ENCODE results near the gene KCNK4. TPM values are rescaled to one million over a fixed set of nuclear protein-coding genes. Genes with fewer than 3 reads are reported as not detected.

KCNK4 gene
- polyA plus RNA-seq, 1 donor (not counting 4 experiments of a cell fraction or from before 2014, with no cell fraction given): not detected

DNA sequence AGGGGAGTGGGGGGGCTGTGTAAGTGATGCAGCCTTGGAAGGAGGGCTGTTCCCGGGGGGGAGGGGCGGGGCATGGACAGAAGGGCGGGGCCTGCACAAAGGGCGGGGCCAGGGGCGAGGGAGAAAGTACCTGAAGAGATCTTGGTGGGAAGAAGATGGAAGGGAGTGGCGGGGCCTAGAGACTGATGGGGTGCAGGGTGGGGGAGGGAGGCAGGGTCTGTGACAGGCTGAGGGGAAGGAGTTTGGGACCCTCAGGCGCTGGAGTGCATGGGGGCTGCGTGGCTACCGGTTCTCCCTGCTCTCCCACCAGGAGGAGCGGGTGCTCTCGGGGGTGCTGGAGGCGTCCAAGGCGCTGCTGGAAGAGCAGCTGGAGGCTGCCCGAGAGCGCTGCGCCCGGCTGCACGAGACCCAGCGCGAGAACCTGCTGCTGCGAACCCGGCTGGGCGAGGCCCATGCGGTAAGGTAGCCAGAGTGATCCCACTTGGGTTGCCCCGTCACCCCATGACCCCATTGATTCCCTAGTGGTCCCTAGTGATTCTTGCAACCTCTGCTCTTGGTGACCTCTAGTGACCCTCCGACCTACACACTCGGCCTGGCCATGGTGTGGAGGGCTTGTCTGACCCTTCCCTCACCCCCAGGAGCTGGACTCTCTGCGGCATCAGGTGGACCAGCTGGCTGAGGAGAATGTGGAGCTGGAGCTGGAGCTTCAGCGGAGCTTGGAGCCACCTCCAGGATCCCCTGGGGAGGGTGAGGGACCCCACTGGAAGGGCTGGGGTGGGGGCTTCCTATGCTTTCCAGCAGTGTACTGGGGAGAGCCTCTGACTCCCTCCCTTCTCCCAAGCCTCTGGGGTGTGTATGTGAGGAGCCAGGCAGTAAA is 52.0 kb downstream of the KCNK4 start:
- Histone ChIP-seq H4K20me1 (ENCODE audit: control insufficient read depth, extremely low read depth, insufficient read depth, low read length) (no peaks in the 10 kb centered on the region), H3K9ac (ENCODE audit: control insufficient read depth, extremely low read depth, insufficient read depth, low read length) (no peak overlapping the region), H3K4me1 (ENCODE audit: control insufficient read depth, extremely low read depth, insufficient read depth, low read length) (peaks cover 23% of the 10 kb centered on the region), H3K9me1 (ENCODE audit: control insufficient read depth, extremely low read depth, insufficient read depth, low read length) (no peaks in the 10 kb centered on the region), H3K79me2 (ENCODE audit: control insufficient read depth, insufficient read depth, low read length) (no peaks in the 10 kb centered on the region), H3K27me3 (ENCODE audit: control insufficient read depth, extremely low read depth, insufficient read depth, low read length) (no peaks in the 10 kb centered on the region), H2AFZ (ENCODE audit: control insufficient read depth, low read length) (peak overlapping the region; percentile 26), H3K4me3 (ENCODE audit: control insufficient read depth in 2 of 3, extremely low read depth in 1 of 3, insufficient read depth in 2 of 3, low read depth in 1 of 3, low read length in 3 of 3) (peak overlapping the region in 1 of 3 experiments; percentile 34), H3K4me2 (ENCODE audit: control insufficient read depth, extremely low read depth, insufficient read depth, low read depth, low read length) (peak overlapping the region; percentile 39), H3K9me3 (ENCODE audit: control insufficient read depth, low read depth, low read length) (no peaks in the 10 kb centered on the region), H3K27ac (ENCODE audit: control insufficient read depth, insufficient read depth, low read length) (no peak overlapping the region), H3K36me3 (ENCODE audit: control insufficient read depth in 2 of 2, extremely low read depth in 1 of 2, insufficient read depth in 2 of 2, low read length in 2 of 2) (no peaks in the 10 kb centered on the region)
- dilution Hi-C loops (cut with MboI; ENCODE audit: extremely low pct_ligation_motif_present, low sequenced_read_pairs): no loop called here
- DNase-seq (ENCODE audit: low read depth, low spot score) (no peak), FAIRE-seq (no peak)
- no peak for TF ChIP-seq EZH2 (IDR thresholded peaks at IDR 0.05; ENCODE audit: low read length)

DNA sequence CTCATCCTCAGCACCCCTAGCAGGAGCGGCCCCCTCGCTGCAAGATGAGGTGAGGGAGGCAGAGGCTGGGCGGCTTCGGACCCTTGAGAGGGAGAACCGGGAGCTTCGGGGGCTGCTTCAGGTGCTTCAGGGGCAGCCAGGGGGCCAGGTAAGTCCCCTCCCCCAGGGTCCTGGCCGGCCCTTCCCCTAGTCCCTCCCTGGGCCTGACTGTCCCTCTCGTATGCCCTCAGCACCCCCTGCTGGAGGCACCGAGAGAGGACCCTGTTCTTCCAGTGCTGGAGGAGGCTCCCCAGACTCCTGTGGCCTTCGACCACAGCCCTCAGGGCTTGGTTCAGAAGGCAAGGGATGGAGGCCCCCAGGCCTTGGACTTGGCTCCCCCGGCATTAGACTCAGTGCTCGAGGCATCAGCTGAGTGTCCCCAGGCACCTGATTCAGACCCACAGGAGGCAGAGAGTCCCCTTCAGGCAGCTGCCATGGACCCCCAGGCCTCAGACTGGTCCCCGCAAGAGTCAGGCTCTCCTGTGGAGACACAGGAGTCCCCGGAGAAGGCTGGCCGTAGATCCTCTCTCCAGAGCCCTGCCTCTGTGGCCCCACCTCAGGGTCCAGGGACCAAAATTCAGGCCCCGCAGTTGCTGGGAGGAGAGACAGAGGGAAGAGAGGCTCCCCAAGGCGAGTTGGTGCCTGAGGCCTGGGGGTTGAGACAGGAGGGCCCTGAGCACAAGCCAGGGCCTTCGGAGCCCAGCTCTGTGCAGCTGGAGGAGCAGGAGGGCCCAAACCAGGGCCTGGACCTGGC is 52.9 kb downstream of the KCNK4 start:
- dilution Hi-C loops (cut with MboI; ENCODE audit: extremely low pct_ligation_motif_present, low sequenced_read_pairs): no loop called here
- Histone ChIP-seq H4K20me1 (ENCODE audit: control insufficient read depth, extremely low read depth, insufficient read depth, low read length) (no peaks in the 10 kb centered on the region), H3K9me1 (ENCODE audit: control insufficient read depth, extremely low read depth, insufficient read depth, low read length) (no peaks in the 10 kb centered on the region), H2AFZ (ENCODE audit: control insufficient read depth, low read length) (no peak overlapping the region), H3K9me3 (ENCODE audit: control insufficient read depth, low read depth, low read length) (no peaks in the 10 kb centered on the region), H3K4me2 (ENCODE audit: control insufficient read depth, extremely low read depth, insufficient read depth, low read depth, low read length) (no peak overlapping the region), H3K4me3 (ENCODE audit: control insufficient read depth in 2 of 3, extremely low read depth in 1 of 3, insufficient read depth in 2 of 3, low read depth in 1 of 3, low read length in 3 of 3) (no peak overlapping the region), H3K9ac (ENCODE audit: control insufficient read depth, extremely low read depth, insufficient read depth, low read length) (no peak overlapping the region), H3K36me3 (ENCODE audit: control insufficient read depth in 2 of 2, extremely low read depth in 1 of 2, insufficient read depth in 2 of 2, low read length in 2 of 2) (no peaks in the 10 kb centered on the region), H3K27ac (ENCODE audit: control insufficient read depth, insufficient read depth, low read length) (no peak overlapping the region), H3K79me2 (ENCODE audit: control insufficient read depth, insufficient read depth, low read length) (no peaks in the 10 kb centered on the region), H3K4me1 (ENCODE audit: control insufficient read depth, extremely low read depth, insufficient read depth, low read length) (peaks cover 30% of the 10 kb centered on the region), H3K27me3 (ENCODE audit: control insufficient read depth, extremely low read depth, insufficient read depth, low read length) (no peaks in the 10 kb centered on the region)
- FAIRE-seq: no peak
- DNase-seq (ENCODE audit: low read depth, low spot score): no peak
- TF ChIP-seq EZH2 (IDR thresholded peaks at IDR 0.05; ENCODE audit: low read length): no peak
- TF ChIP-seq, protein P1, sequence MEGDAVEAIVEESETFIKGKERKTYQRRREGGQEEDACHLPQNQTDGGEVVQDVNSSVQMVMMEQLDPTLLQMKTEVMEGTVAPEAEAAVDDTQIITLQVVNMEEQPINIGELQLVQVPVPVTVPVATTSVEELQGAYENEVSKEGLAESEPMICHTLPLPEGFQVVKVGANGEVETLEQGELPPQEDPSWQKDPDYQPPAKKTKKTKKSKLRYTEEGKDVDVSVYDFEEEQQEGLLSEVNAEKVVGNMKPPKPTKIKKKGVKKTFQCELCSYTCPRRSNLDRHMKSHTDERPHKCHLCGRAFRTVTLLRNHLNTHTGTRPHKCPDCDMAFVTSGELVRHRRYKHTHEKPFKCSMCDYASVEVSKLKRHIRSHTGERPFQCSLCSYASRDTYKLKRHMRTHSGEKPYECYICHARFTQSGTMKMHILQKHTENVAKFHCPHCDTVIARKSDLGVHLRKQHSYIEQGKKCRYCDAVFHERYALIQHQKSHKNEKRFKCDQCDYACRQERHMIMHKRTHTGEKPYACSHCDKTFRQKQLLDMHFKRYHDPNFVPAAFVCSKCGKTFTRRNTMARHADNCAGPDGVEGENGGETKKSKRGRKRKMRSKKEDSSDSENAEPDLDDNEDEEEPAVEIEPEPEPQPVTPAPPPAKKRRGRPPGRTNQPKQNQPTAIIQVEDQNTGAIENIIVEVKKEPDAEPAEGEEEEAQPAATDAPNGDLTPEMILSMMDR (optimal IDR thresholded peaks at IDR 0.05 in 1 of 3, IDR thresholded peaks at IDR 0.05 in 1 of 3, conservative IDR thresholded peaks at IDR 0.05 in 1 of 3; ENCODE audit: extremely low read depth in 1 of 3, insufficient read depth in 2 of 3, low read length in 3 of 3): peak; percentile 35 to 74 (median 63)
